ENCODE data around the gene SGSM2.

The SGSM2 gene

GRCh38 chr17:2336215-2336851, 968 bp upstream of the SGSM2 start, which contains the start of gene TSR1:
Gene TSR1, minus strand, starts transcription at chr17:2336457. Its CDS starts 30 bp downstream, at chr17:2336427.
- DNase-seq, result peak; percentile 93

GRCh38 chr17:2337544-2338314, 428 bp downstream of the SGSM2 start:
- DNase-seq, result peak; percentile 70

DNA sequence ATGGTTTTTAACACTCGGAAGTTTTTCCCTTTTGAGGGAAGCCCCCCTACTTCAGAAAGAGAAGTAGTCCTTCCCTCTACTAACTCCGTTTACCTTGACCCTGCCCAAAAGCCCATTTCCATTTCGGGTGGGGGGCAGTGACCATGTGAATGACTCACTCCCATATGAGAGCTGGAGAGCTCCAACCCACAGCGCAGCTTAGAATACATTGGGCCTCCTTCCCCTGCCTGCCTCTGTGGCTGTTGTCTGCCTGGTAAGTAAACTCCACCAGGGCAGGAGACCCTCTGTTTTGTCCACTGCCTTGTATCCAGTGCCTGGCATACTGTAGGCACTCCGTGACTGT, 985 bp downstream of the SGSM2 start:
- DNase-seq, result no peak

DNA sequence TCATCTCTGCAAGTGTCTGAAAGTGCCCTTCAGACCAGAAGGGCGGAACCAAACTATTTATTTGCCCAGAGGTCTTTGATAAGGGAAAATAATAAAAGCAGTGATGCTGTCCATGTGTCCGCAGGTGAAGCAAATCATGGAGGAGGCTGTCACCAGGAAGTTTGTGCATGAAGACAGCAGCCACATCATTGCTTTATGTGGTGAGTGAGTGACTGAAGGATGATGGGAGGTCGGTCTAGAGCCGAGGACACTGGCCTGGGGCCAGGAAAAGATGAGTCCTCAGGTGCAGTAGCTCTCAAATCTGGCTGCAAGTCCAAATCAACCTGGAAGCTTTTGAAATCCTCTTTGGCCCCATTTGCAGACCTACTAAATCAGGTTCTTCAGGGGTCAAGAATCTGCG, 6.1 kb downstream of the SGSM2 start:
- no peak for DNase-seq

GRCh38 chr17:2344528-2344927, 7.2 kb downstream of the SGSM2 start:
- DNase-seq, result no peak

DNA sequence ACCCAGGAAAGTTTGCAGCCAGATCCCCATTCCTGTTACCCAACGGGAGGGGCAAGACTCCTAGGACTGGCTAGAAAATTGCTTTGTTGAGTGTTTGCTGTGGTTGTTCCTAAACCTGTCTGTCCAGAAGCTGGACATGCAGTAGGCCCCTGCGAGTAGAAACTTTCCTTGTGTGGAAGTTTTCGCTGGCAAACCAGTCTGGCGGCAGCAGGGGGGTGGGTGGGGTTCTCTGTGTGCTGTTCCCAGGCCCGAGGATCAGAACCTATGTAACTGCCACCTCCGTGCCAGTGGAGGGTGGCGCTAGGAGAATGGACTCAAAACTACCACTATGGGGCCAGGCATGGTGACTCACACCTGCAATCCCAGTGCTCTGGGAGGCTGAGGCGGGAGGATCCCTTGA, 9.2 kb downstream of the SGSM2 start:
- DNase-seq, result no peak

DNA sequence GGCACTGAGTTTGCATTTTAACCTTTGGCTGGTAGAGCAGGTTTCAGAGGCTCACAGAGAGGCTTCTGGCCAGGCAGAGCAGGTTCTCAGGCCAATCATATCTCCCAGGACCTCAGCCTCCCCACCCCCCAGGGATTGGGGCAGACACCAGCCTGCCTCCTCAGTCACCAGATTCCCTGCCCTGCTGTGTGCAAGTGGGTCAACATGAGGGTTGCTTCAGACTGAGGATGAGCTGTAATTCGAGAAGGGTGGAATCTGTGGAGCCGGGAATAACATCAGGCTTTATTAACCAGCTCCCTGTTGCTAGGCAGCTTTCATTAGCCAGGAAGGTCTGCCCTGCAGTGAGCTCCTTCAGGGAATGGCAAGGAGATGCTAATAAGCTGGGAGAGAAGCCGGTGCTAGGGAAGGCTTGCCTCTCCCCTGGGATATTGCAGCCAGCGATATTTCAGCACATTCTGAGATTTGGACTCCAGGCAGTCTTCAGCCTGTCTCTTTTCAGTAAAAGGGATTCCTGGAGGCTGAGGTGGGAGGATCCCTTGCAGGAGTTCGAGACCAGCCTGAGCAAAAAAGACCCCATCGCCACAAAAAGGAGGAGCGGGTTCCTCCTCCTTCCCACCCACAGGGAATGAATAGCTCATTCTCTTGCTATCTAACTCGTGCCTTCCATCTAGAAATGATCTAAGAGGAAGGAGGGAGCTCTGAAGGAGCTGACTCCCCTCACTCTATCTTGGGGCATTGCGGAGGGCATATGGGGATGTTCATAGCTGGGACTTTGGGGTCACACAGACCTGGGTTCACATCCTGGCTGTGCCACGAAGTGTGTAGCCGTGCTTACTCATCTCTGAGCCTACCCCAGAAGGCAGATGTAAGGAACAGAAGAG, 10.7 kb downstream of the SGSM2 start:
- no peak for DNase-seq

GRCh38 chr17:2351269-2351668, 14.0 kb downstream of the SGSM2 start:
- DNase-seq, result no peak

- DNase-seq, result no peak
These were observed 17.0 kb downstream of the SGSM2 start for GRCh38 chr17:2354311-2354710.

GRCh38 chr17:2357237-2357636, 19.9 kb downstream of the SGSM2 start:
- no peak for DNase-seq

DNA sequence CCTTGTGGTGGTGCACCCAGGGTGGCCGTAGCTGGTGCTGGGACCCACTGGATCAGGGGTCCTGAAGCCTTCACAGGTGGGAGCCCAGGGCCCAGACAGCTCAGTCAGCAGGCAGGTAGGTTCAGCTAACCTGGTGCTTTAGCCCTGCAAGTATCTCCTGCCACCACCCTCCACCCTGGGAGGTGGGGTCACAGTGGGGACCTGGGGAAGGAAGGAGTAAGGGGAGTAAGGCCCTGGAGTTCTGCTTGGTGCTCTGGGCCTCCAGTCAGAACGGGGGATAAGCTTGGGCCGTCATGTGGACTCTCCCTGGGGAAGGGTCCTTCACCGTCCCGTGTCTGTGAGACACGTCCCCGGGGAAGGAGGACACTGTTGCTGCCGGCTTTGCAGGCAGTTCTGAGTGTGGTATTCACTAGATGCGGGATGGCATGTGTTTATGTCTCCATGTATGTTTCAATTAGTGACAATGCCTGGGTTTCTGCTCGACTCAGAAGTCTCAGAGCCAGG, 20.7 kb downstream of the SGSM2 start:
- no peak for DNase-seq

- no peak for DNase-seq
These were observed 23.9 kb downstream of the SGSM2 start for GRCh38 chr17:2361010-2361760.

DNA sequence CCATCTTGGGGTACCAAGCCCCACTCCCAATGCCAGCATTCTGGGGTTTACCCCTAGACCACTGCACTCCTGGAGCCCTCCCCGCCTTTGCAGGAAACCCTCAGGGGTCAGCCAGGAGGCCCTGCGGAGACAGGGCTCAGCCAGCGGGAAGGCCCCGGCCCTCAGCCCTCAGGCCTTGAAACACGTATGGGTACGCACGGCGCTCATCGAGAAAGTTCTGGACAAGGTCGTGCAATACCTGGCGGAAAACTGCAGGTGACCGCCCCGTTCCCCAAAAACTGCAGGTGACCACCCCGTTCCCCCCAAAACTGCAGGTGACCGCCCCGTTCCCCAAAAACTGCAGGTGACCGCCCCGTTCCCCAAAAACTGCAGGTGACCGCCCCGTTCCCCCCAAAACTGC, 24.7 kb downstream of the SGSM2 start:
- no peak for DNase-seq

DNA sequence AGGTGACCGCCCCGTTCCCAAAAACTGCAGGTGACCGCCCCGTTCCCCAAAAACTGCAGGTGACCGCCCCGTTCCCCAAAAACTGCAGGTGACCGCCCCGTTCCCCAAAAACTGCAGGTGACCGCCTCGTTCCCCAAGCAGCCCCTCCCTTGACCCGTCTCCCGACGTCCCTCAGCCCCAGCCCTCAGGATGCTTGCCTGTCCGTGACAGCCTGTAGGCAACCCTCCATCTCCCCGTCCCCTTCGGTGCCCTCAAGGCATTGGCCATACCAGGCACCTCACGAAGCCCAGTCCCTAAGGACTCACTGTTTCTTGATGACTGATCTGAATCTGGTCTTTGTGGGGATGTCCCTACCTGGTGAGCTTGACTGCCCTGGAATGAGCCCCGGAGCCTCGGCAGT, 25.1 kb downstream of the SGSM2 start:
- DNase-seq, result no peak

DNA sequence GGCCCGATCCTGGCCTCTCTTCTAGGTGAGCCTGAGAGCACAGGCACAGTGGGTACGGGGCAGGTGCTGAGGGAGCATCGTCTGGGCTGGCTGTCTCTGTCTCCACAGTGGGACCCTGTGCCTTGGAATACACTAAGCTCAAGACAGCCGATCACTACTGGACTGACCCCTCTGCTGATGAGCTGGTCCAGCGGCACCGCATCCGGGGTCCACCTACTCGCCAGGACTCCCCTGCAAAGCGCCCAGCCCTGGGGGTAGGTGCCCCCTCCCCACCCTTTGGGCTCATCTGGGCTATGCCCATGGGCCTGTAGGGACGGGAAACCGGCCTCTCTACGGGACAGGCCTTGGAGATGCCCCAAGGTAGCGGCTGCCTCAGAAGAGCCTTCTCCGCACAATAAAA, 25.6 kb downstream of the SGSM2 start:
- no peak for DNase-seq

- DNase-seq, result no peak
These were observed 26.0 kb downstream of the SGSM2 start for GRCh38 chr17:2363318-2363717.

GRCh38 chr17:2363851-2364762, 26.8 kb downstream of the SGSM2 start:
- DNase-seq, result no peak

GRCh38 chr17:2364763-2365116, 27.4 kb downstream of the SGSM2 start:
- no peak for DNase-seq

DNA sequence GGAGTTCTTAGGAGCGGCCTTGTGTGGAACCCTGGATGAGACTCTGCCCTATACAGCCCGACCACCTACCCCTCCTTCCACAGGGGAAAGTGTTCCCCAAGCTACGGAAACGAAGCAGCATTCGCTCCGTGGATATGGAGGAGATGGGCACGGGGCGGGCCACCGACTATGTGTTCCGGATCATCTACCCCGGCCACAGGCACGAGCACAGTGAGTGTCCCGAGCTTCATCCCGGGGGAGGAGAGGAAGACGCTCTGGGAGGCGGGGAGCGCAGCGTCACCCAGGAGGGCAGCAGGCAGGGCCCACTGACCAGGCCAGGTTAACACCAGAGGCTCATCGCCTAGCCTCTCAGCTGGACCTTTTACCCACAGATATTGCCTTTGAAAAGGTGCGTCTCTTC, 27.8 kb downstream of the SGSM2 start:
- DNase-seq, result no peak

DNA sequence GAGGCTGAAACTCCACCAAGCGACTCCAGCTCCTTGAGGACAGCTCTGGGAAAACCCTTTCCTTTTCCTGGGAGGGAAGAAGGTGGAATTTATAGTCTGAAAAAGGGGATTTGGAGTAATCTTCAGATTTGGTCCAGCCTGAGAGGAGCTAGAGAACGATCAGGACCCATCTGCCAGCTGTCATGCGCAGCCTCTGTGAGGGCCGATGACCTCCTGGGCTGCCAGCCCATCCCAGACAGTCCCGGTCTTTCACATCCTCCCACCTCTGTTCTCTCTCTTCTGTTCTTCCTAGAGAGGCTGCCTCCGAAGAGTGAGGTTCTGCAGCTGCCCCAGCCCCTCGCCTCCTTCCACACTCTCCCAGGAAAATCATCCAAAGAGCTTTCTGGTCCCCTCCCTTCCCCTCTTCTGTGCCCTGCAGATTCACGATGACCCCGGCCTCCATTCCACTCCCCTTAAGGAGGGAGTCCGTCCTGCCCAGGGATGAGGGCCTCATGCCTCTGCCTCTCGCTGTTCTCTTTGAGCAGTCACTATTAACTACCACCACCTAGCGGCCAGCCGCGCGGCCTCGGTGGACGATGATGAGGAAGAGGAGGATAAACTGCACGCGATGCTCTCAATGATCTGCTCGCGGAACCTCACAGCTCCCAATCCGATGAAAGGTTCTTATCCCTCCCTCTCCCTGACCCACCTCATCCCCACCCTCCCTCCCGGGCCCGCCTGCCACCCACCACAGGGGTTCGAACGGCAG, 29.6 kb downstream of the SGSM2 start:
- peak; percentile 73 for DNase-seq

DNA sequence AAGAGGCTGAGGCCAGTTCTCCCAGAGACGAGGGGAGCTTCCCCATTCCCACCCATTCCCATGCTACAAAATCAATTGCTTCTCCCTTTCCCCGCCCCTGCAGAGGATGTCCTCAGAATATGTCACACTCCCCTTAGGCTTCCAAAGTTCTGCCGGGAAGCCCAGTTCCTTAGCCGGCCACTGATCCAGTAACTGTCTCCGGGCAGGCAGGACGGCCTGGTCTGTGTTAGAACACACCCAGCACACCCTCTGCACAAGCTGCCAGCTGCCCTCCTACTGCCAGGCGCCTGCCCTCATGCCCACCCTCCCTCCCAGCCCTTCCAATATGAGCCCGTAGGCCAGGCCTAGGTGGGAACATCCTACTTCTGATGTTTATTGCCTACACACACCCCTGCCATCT, 31.1 kb downstream of the SGSM2 start:
- DNase-seq, result no peak
